GM19193 (cell line): ENCODE measurements around the gene NOS3.

Source experiments
- POLR2A ChIP-seq: IDR thresholded peaks from 4 replicates; pipeline ENCODE4 v1.6.1; 2011; ENCODE audit not compliant: insufficient read depth, insufficient read length; ENCODE audit errors: extremely low read depth

The NOS3 gene

DNA sequence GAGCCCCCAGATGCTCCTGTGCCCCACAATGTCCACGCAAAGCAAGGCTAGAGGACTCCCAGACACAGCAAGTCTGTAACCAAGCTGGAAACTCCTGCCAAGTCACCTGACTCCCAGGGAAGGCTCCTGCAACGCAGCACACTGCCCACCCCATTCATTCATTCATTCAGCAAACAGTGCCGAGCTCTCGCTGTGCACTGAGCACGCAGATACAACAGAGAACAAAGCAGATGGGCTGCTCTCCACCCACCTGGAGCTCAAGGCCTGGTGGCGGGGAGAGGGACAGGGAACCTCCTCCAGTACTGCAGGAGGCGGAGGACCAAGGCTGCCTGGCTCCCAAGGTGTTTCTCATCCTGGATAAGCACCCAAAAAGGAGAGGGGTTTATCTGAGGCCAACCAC lies 21.3 kb upstream of the NOS3 start:
- no peak for TF ChIP-seq POLR2A

DNA sequence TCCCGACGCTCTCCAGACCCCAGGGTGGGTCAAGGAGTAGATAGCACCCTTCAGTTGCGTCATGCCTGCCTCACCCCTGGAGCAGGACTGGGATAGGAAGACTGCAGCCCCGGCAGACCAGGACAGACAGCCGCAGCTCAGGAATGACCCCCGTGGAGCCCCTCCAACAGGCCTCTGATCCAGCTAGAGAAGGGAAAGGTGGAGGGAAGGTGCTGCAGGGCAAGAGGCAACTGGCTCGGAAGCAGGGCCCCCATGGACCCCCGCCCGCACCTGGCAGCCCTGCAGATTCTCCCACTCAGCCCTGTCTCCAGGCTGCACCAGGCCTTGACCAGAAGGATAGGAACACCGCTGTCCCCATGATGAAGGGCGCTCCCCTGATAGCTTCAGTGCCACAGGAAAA lies 20.4 kb upstream of the NOS3 start:
- no peak for TF ChIP-seq POLR2A

DNA sequence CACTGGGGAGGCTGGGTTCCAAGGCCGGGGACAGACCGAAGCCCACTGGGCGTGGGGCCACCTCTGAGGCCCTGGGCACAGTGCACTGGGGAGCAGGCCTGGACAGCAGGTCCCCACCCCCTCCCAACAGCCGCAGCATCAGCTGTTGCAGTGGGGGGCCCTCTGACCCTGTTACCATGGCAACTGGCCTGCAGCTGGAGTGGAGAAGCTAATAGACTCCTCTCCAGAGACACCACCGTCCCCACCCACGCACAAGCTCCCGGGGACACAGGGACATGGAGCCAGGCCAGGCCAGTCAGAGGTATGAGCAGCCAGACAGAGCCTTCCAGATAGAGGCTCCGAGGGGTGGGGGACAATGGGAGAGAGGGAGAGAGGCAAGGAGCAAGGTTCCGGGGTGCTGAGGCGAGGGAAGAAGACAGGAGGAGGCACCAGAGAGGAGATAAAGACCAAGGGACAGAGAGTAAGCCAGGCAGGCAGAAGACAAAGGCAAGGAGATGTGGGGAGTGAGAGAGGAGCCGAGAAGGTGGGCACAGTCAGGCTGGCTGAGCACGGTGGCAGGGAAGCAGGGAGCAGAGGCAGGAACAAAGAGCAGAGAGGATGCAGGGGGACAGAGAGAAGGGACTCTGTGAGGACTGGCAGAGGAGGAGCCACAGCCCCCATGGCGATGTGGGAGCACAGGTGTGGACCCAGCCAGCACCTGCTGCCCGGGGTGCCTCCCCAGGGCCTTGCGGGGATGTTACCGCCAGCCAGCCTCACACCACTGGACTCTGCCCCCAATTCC lies 19.4 kb upstream of the NOS3 start:
- TF ChIP-seq POLR2A = no peak

DNA sequence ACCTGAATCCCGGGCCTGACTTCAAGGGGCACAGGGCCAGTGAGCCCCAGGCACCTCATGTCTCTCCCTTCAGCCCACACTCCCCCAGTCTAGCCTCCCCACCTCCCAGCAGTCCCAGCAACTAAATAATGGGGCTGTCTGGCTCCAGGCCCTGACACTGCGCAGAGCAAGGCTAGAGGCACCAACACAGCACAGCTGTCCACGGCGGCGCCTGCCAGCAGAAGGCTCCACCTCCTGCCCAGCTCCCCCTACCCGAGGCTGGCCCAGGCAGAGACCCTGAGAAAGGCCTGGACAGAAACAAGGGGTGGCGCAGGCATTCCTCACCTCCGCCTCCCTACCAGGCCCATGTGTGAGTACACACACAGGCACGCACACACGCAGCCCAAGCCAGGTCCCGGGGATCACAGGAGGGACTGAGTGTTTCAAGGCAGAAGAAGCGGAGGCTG lies 18.8 kb upstream of the NOS3 start:
- no peak for TF ChIP-seq POLR2A

- no peak for TF ChIP-seq POLR2A
Measured at GRCh38 chr7:150972741-150973140, 18.1 kb upstream of the NOS3 start.

DNA sequence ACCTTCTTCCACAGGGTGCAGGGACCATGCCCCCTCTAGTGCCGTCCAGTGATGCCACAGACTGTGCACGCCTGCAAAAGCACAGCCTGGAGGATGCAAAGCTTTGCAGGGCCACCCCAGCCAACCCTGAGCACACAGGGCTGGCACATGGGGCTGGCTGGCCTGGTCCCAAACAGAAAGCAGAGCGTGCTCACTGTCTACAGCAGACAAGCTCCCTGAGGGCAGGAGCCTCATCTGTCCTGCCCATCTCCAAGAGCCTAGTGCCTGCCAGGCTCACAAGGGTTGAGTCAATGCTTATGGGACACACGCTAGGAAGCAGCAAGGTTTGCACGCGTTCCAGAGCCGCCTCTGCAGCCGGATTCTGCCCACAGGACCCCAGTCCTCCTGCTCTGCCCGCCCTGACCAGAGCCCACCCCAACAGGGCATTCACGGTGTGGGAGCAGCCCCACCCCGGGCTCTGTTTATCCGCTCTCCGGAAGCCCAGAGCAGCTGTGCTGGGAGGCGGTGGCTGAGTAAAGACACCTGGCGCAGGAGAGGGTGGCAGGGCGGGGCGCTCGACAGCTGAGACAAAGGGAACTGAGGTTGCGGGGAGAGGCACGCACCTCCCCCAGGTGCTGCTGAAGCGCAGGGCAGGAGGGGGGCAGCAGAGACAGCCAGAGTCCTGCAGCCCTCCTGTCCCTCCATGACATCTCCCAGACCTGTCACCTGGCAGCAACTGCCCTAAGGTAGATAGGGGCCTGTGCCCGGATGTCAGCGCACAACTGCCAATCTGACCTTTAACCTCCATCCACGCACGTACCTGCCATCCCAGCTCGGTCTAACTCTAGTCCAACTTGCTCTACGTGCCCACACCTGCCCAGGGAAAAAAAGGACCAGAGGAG lies 17.0 kb upstream of the NOS3 start:
- no peak for TF ChIP-seq POLR2A

DNA sequence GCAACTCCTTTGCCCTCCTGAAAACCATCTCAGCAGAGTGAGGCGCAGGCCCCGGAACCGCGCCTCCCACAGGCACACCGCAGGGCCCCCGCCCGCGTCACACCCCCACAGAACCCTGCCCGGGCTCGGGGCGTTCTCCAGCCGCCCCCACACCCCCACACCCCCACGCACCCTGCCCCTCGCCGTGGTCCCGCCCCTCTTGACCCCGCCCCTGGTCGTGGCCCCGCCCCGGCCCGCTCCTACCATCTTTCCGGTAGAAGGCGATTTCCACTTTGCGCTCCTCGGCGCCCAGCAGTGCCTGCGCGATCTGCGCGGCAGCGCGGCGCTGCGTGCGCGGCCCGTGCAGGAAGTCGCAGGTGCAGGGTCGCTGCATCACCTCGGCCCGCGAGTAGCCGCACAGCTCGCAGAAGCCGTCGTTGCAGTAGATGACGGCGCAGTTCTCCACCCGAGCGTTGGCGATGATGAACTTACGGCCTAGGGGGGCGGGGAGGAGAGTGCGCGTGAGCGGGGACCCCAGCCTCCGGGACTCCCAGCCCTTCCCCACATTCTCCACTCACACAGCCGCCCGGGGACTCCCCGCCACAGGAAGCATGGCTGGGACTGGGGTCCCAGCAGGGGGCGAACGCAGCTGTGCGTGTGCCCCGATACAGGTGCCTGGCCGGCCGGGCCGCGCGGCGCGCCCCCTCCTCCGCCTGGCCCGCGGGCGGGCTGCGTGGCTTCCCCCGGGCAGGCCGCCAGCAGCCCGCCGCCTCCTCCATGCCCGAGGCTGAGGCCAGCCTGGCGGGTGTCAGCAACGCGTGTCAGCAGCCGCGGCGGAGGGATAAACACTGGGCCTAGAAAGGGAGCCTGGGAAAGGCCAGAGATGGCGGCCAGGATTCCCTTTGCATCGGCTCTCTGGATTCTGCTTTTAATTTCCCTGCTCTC lies 16.1 kb upstream of the NOS3 start:
- peak; percentile 51 for TF ChIP-seq POLR2A

- TF ChIP-seq POLR2A = no peak
Measured at GRCh38 chr7:150975536-150976319, 15.1 kb upstream of the NOS3 start.

GRCh38 chr7:150976529-150977381 lies 14.1 kb upstream of the NOS3 start:
- no peak for TF ChIP-seq POLR2A

DNA sequence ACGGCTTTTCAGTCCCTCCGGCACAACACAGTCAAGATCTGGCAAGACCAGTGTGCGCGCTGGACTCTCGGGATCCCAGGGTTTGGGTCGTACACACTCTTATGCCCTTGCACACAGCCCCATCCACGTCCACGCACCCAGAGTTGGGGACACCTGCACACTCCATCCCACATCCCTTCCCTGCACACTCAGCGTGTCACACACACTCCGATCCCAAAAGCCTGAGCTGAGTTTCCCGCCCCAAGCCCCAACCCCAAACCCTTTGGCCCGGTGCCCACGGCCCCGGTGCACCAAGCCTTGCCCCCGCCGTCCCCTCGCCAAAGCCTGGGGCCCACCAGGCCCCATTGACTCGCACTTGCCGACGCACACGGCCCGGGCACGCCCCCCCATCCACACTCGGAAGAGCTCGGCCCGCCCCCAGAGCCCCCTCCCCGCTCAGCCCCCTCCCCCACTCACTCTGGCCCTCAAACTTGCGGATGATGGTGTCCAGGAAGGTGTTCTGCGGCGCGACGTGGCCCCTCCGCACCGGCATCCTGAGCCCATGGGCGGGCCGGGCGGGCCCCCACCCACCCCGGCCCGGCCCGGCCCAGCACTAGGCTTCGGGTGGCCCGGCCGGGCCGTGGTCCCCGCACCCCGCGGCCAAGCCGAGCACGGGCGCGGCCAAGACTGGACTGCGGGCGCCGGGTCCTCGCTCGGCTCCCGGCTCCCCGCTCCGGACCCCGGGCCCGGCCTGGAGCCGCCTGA lies 13.3 kb upstream of the NOS3 start:
- no peak for TF ChIP-seq POLR2A

- no peak for TF ChIP-seq POLR2A
Measured at GRCh38 chr7:150978126-150978789, 12.6 kb upstream of the NOS3 start, which contains the start of gene KCNH2. TSS of gene KCNH2 (minus strand) at chr7:150978321. CDS start at chr7:150977913, 408 bp downstream.
